HFFc6 (cell line): Measurements from ENCODE around the gene DPP7. TPM values are rescaled to one million over a fixed set of nuclear protein-coding genes. Genes with fewer than 3 reads are reported as not detected.

Experiments used
- DNase-seq: peaks from one replicate; pipeline ENCODE4 v3.0.0-alpha.2; 2018
- H3K27ac Mint-ChIP-seq: 2 replicates; pipeline ENCODE4 v1.8.0; 2020; ENCODE audit warnings: mild to moderate bottlenecking, mixed read lengths
- H3K27me3 Mint-ChIP-seq: 2 replicates; pipeline ENCODE4 v1.8.0; 2021; ENCODE audit warnings: mild to moderate bottlenecking, moderate library complexity, mixed read lengths; ENCODE audit not compliant: insufficient read depth
- H3K36me3 Mint-ChIP-seq: 2 replicates; pipeline ENCODE4 v1.8.0; 2021; ENCODE audit warnings: low read depth, mixed read lengths
- H3K4me1 Mint-ChIP-seq: 2 replicates; pipeline ENCODE4 v1.8.0; 2020; ENCODE audit warnings: low read depth, mixed read lengths
- H3K4me3 Mint-ChIP-seq: 2 replicates; pipeline ENCODE4 v1.8.0; 2020; ENCODE audit warnings: mild to moderate bottlenecking, moderate library complexity, mixed read lengths
- H3K9me3 Mint-ChIP-seq: 2 replicates; pipeline ENCODE4 v1.8.0; 2020; ENCODE audit warnings: mild to moderate bottlenecking, mixed read lengths
- total RNA-seq, 6 experiments: library from RNA; stranded (reverse); fragmentation: NEBNext Ultra II Directional; extraction: Animal tissue kit (Norgen Biotek cat#: 25700); gene quantifications; 2 replicates in 1 of 6; 3 replicates in 5 of 6; pipeline ENCODE4 v1.2.3, GENCODE V29; 2021
- TF ChIP-seq, protein P1 (sequence below): fragments of 200-600 bp; sonication (generic); IDR thresholded peaks from 2 replicates; pipeline ENCODE4 v1.5.0; 2021; ENCODE audit warnings: antibody characterized with exemption, mild to moderate bottlenecking

DPP7 gene
- total RNA-seq, 6 experiments from 2014 or later: 47.5 to 90.2 (median 51.1) TPM

DNA sequence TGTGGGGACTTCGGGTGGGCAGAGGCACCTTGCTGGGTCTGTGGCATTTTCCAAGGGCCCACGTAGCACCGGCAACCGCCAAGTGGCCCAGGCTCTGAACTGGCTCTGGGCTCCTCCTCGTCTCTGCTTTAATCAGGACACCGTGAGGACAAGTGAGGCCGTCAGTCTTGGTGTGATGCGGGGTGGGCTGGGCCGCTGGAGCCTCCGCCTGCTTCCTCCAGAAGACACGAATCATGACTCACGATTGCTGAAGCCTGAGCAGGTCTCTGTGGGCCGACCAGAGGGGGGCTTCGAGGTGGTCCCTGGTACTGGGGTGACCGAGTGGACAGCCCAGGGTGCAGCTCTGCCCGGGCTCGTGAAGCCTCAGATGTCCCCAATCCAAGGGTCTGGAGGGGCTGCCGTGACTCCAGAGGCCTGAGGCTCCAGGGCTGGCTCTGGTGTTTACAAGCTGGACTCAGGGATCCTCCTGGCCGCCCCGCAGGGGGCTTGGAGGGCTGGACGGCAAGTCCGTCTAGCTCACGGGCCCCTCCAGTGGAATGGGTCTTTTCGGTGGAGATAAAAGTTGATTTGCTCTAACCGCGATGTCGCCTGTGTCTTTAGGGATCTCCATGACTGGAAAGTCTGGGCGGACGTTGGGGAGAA, 5.8 kb downstream of the DPP7 start:
- no peak for DNase-seq
- peaks cover 9% of the 10 kb centered on the region for H3K36me3 Mint-ChIP-seq
- no peaks in the 10 kb centered on the region for H3K9me3 Mint-ChIP-seq
- no peak overlapping the region for H3K4me3 Mint-ChIP-seq
- TF ChIP-seq, protein P1, sequence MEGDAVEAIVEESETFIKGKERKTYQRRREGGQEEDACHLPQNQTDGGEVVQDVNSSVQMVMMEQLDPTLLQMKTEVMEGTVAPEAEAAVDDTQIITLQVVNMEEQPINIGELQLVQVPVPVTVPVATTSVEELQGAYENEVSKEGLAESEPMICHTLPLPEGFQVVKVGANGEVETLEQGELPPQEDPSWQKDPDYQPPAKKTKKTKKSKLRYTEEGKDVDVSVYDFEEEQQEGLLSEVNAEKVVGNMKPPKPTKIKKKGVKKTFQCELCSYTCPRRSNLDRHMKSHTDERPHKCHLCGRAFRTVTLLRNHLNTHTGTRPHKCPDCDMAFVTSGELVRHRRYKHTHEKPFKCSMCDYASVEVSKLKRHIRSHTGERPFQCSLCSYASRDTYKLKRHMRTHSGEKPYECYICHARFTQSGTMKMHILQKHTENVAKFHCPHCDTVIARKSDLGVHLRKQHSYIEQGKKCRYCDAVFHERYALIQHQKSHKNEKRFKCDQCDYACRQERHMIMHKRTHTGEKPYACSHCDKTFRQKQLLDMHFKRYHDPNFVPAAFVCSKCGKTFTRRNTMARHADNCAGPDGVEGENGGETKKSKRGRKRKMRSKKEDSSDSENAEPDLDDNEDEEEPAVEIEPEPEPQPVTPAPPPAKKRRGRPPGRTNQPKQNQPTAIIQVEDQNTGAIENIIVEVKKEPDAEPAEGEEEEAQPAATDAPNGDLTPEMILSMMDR: no peak
- H3K27me3 Mint-ChIP-seq: no peaks in the 10 kb centered on the region; the same call in none of the 2 replicates
- H3K4me1 Mint-ChIP-seq: no peaks in the 10 kb centered on the region
- H3K27ac Mint-ChIP-seq: no peak overlapping the region

DNA sequence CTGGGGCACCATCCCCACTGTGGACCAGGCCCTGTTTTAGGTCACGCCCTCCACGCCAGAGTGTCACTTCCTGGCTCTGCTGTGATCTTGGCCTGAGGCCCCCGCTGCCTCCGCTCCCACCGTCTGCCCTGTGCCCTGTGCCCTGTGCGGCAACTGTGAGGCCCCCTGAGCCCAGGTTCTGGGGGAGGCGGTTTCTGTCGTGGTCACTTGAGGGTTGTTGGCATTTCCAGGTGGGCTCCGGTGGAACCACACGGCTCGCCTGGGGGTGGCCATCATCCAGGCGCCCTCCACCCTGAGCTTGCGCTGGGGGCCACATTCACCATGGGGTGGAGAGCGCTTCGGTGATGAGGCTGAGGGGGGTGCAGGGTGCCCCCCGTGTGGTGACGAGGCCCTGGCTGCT, 6.6 kb downstream of the DPP7 start:
- H3K4me1 Mint-ChIP-seq: no peaks in the 10 kb centered on the region

DNA sequence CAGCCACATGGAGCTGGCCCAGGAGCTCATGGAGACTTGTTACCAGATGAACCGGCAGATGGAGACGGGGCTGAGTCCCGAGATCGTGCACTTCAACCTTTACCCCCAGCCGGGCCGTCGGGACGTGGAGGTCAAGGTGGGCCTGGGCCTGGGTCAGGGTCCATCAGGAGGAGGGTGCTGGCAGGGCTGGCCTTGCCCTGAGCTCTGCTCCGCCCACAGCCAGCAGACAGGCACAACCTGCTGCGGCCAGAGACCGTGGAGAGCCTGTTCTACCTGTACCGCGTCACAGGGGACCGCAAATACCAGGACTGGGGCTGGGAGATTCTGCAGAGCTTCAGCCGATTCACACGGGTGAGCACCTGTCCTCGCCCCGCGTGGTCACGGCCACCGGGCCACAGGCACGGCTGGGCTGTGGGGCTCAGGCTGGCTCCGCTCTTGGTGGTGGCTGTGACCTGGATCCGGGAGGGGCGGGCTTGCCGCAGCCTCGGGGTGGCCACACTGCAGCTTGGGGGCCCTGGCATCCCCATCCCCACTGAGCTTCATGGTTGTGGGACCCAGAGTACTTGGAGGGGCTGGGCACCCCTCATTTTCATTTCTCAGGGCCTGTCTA, 7.1 kb downstream of the DPP7 start:
- H3K27ac Mint-ChIP-seq: no peak overlapping the region
- H3K4me3 Mint-ChIP-seq: no peak overlapping the region
- no peaks in the 10 kb centered on the region for H3K9me3 Mint-ChIP-seq
- peaks cover 9% of the 10 kb centered on the region for H3K36me3 Mint-ChIP-seq
- TF ChIP-seq, protein P1: no peak
- no peak for DNase-seq
- H3K27me3 Mint-ChIP-seq: no peaks in the 10 kb centered on the region; the same call in none of the 2 replicates
- no peaks in the 10 kb centered on the region for H3K4me1 Mint-ChIP-seq

More for the DNA sequence above, 6.6 kb downstream of the DPP7 start:
- Mint-ChIP-seq H3K36me3 (peaks cover 9% of the 10 kb centered on the region), H3K4me3 (no peak overlapping the region), H3K27ac (no peak overlapping the region), H3K9me3 (no peaks in the 10 kb centered on the region), H3K27me3 (no peaks in the 10 kb centered on the region; the same call in none of the 2 replicates)
- DNase-seq: no peak
- TF ChIP-seq, protein P1: no peak

DNA sequence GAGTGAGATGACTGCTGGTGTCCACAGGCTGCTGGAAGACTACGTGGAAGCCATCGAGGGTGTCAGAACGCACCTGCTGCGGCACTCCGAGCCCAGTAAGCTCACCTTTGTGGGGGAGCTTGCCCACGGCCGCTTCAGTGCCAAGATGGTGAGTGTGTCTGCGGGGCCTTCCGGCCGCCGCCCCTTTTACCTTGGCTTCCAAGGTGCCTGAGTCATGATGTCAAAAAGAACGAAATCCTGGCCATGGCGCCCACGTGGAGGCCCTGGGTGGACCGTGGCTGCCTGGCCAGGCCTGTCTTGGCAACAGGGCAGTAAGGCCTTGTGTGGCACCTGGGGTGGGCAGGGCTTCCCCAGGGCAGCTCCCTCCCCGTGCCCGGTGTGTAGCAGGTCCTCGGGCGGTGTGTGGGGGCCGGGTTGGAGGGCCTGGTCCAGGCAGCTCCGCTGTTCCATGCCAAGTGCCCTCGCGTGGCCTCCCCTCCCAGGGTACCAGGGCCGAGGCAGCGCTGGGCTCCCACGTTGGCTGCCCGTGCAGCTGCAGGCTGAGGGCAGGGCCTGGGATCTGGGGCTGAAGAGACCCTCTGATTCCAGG, 7.8 kb downstream of the DPP7 start:
- Mint-ChIP-seq H3K4me1 (no peaks in the 10 kb centered on the region), H3K4me3 (no peak overlapping the region), H3K27me3 (no peaks in the 10 kb centered on the region; the same call in none of the 2 replicates), H3K36me3 (peaks cover 9% of the 10 kb centered on the region), H3K27ac (no peak overlapping the region), H3K9me3 (no peaks in the 10 kb centered on the region)
- TF ChIP-seq, protein P1: no peak
- no peak for DNase-seq

DNA sequence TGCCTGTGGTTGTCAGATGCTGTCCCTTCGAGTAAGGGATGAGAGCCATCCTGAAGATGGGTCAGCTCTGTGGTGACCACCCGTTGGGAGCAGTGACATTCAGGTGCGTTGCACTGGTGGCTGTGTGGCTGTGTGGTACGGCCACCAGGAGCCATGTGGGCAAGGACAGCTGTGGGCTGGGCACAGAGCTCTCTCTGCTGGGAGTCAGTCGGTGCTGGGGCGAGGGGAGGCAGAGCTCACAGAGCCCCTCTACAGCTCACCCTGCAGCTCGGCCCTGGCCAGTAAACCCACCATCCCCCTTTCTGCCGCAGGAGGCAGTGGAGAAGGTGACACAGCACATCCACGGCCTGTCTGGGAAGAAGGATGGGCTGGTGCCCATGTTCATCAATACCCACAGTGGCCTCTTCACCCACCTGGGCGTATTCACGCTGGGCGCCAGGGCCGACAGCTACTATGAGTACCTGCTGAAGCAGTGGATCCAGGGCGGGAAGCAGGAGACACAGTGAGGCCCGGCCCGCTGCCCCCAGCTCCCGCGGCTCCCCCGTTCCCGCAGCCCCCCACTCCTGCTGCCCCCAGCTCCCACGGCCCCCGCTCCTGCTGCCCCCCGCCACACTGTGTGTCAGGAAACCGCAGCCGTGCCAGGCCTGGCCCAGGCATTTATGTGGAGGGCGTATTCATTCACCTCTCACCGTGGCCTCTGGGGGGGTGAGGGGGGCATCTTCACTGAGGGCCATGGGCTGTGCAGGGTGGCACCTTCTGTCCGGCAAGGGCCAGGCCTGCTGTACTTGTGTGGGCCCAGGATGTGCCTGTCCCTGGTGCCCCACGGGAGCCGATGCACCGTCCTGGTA, 8.5 kb downstream of the DPP7 start:
- DNase-seq: no peak
- Mint-ChIP-seq H3K27me3 (no peaks in the 10 kb centered on the region; the same call in none of the 2 replicates), H3K4me3 (no peak overlapping the region), H3K36me3 (peaks cover 9% of the 10 kb centered on the region), H3K9me3 (no peaks in the 10 kb centered on the region), H3K27ac (no peak overlapping the region), H3K4me1 (no peaks in the 10 kb centered on the region)
- TF ChIP-seq, protein P1: no peak
